Measurements from ENCODE around the gene FRMPD1.

FRMPD1 gene

GRCh38 chr9:37622462-37622861 lies 28.3 kb upstream of the FRMPD1 start:
- no peak for DNase-seq
- ATAC-seq = no peak

GRCh38 chr9:37623267-37623666 lies 27.5 kb upstream of the FRMPD1 start:
- no peaks in the 10 kb centered on the region for H3K27me3 Mint-ChIP-seq
- no peaks in the 10 kb centered on the region for H3K36me3 Mint-ChIP-seq (ENCODE audit: low read depth)
- DNase-seq (no peak), ATAC-seq (no peak)
- no peak overlapping the region for H3K27ac Mint-ChIP-seq
- no peaks in the 10 kb centered on the region for H3K9me3 Mint-ChIP-seq
- H3K4me1 Mint-ChIP-seq = no peaks in the 10 kb centered on the region
- no peak overlapping the region for H3K4me3 Mint-ChIP-seq

More at GRCh38 chr9:37622462-37622861, 28.3 kb upstream of the FRMPD1 start:
- no peaks in the 10 kb centered on the region for H3K36me3 Mint-ChIP-seq (ENCODE audit: low read depth)
- H3K9me3 Mint-ChIP-seq = no peaks in the 10 kb centered on the region
- H3K27me3 Mint-ChIP-seq = no peaks in the 10 kb centered on the region
- H3K4me3 Mint-ChIP-seq = no peak overlapping the region
- H3K4me1 Mint-ChIP-seq = no peaks in the 10 kb centered on the region
- H3K27ac Mint-ChIP-seq = no peak overlapping the region

GRCh38 chr9:37624073-37624472 lies 26.7 kb upstream of the FRMPD1 start:
- Mint-ChIP-seq H3K9me3 (no peaks in the 10 kb centered on the region), H3K4me3 (no peak overlapping the region), H3K4me1 (no peaks in the 10 kb centered on the region), H3K27me3 (no peaks in the 10 kb centered on the region), H3K36me3 (ENCODE audit: low read depth) (no peaks in the 10 kb centered on the region), H3K27ac (no peak overlapping the region)
- DNase-seq (no peak), ATAC-seq (no peak)

- no peaks in the 10 kb centered on the region for H3K4me1 Mint-ChIP-seq
- H3K36me3 Mint-ChIP-seq (ENCODE audit: low read depth) = no peaks in the 10 kb centered on the region
- ATAC-seq (no peak), DNase-seq (no peak)
- H3K27me3 Mint-ChIP-seq = no peaks in the 10 kb centered on the region
- no peaks in the 10 kb centered on the region for H3K9me3 Mint-ChIP-seq
- H3K4me3 Mint-ChIP-seq = no peak overlapping the region
- H3K27ac Mint-ChIP-seq = no peak overlapping the region
Observed at GRCh38 chr9:37625036-37625757, 25.6 kb upstream of the FRMPD1 start.

- Mint-ChIP-seq H3K27ac (no peak overlapping the region), H3K4me1 (no peaks in the 10 kb centered on the region), H3K4me3 (no peak overlapping the region), H3K27me3 (no peaks in the 10 kb centered on the region), H3K36me3 (ENCODE audit: low read depth) (no peaks in the 10 kb centered on the region), H3K9me3 (no peaks in the 10 kb centered on the region)
- DNase-seq (no peak), ATAC-seq (no peak)
Observed at GRCh38 chr9:37625758-37626147, 25.0 kb upstream of the FRMPD1 start.

- Mint-ChIP-seq H3K9me3 (no peaks in the 10 kb centered on the region), H3K36me3 (ENCODE audit: low read depth) (no peaks in the 10 kb centered on the region), H3K27ac (no peak overlapping the region), H3K4me3 (no peak overlapping the region), H3K4me1 (no peaks in the 10 kb centered on the region), H3K27me3 (no peaks in the 10 kb centered on the region)
- no peak for DNase-seq
- no peak for ATAC-seq
Observed at GRCh38 chr9:37626708-37627292, 24.0 kb upstream of the FRMPD1 start.

GRCh38 chr9:37632479-37632878 lies 18.3 kb upstream of the FRMPD1 start:
- Mint-ChIP-seq H3K9me3 (no peaks in the 10 kb centered on the region), H3K27ac (no peak overlapping the region), H3K4me3 (no peak overlapping the region), H3K27me3 (peaks cover 3% of the 10 kb centered on the region), H3K36me3 (ENCODE audit: low read depth) (no peaks in the 10 kb centered on the region), H3K4me1 (no peaks in the 10 kb centered on the region)
- no peak for ATAC-seq
- DNase-seq = no peak

GRCh38 chr9:37635808-37636207 lies 14.9 kb upstream of the FRMPD1 start:
- Mint-ChIP-seq H3K36me3 (ENCODE audit: low read depth) (no peaks in the 10 kb centered on the region), H3K27ac (no peak overlapping the region), H3K4me1 (no peaks in the 10 kb centered on the region), H3K27me3 (peaks cover 3% of the 10 kb centered on the region), H3K9me3 (no peaks in the 10 kb centered on the region), H3K4me3 (no peak overlapping the region)
- no peak for DNase-seq
- no peak for ATAC-seq

- no peak overlapping the region for H3K27ac Mint-ChIP-seq
- H3K4me3 Mint-ChIP-seq = no peak overlapping the region
- DNase-seq = no peak
- H3K9me3 Mint-ChIP-seq = no peaks in the 10 kb centered on the region
- no peaks in the 10 kb centered on the region for H3K4me1 Mint-ChIP-seq
- peaks cover 3% of the 10 kb centered on the region for H3K27me3 Mint-ChIP-seq
- no peak for ATAC-seq
- H3K36me3 Mint-ChIP-seq (ENCODE audit: low read depth) = no peaks in the 10 kb centered on the region
Observed at GRCh38 chr9:37636511-37637448, 14.0 kb upstream of the FRMPD1 start.

- no peaks in the 10 kb centered on the region for H3K4me1 Mint-ChIP-seq
- no peak overlapping the region for H3K27ac Mint-ChIP-seq
- DNase-seq (no peak), ATAC-seq (no peak)
- H3K36me3 Mint-ChIP-seq (ENCODE audit: low read depth) = no peaks in the 10 kb centered on the region
- no peak overlapping the region for H3K4me3 Mint-ChIP-seq
- H3K9me3 Mint-ChIP-seq = no peaks in the 10 kb centered on the region
- peaks cover 12% of the 10 kb centered on the region for H3K27me3 Mint-ChIP-seq
Observed at GRCh38 chr9:37639109-37639762, 11.5 kb upstream of the FRMPD1 start.

- Mint-ChIP-seq H3K4me3 (no peak overlapping the region), H3K36me3 (ENCODE audit: low read depth) (no peaks in the 10 kb centered on the region), H3K27ac (no peak overlapping the region), H3K27me3 (peaks cover 13% of the 10 kb centered on the region), H3K9me3 (no peaks in the 10 kb centered on the region), H3K4me1 (no peaks in the 10 kb centered on the region)
- DNase-seq (no peak), ATAC-seq (no peak)
Observed at GRCh38 chr9:37639841-37640240, 10.9 kb upstream of the FRMPD1 start.

- peaks cover 17% of the 10 kb centered on the region for H3K27me3 Mint-ChIP-seq
- no peaks in the 10 kb centered on the region for H3K4me1 Mint-ChIP-seq
- no peak overlapping the region for H3K4me3 Mint-ChIP-seq
- no peak for DNase-seq
- H3K36me3 Mint-ChIP-seq (ENCODE audit: low read depth) = no peaks in the 10 kb centered on the region
- H3K27ac Mint-ChIP-seq = no peak overlapping the region
- no peaks in the 10 kb centered on the region for H3K9me3 Mint-ChIP-seq
- no peak for ATAC-seq
Observed at GRCh38 chr9:37640246-37640645, 10.5 kb upstream of the FRMPD1 start.

GRCh38 chr9:37641331-37641730 lies 9.4 kb upstream of the FRMPD1 start:
- Mint-ChIP-seq H3K4me3 (no peak overlapping the region), H3K36me3 (ENCODE audit: low read depth) (no peaks in the 10 kb centered on the region)
- DNase-seq = no peak

GRCh38 chr9:37643214-37643613 lies 7.5 kb upstream of the FRMPD1 start:
- Mint-ChIP-seq H3K9me3 (no peaks in the 10 kb centered on the region), H3K27ac (no peak overlapping the region), H3K27me3 (peaks cover 31% of the 10 kb centered on the region), H3K4me3 (no peak overlapping the region), H3K36me3 (ENCODE audit: low read depth) (no peaks in the 10 kb centered on the region), H3K4me1 (no peaks in the 10 kb centered on the region)
- DNase-seq = no peak
- ATAC-seq = no peak

More at GRCh38 chr9:37641331-37641730, 9.4 kb upstream of the FRMPD1 start:
- no peak overlapping the region for H3K27ac Mint-ChIP-seq
- no peaks in the 10 kb centered on the region for H3K9me3 Mint-ChIP-seq
- H3K4me1 Mint-ChIP-seq = no peaks in the 10 kb centered on the region
- peaks cover 21% of the 10 kb centered on the region for H3K27me3 Mint-ChIP-seq
- no peak for ATAC-seq

Measured in activated naive CD8-positive, alpha-beta T cell treated with anti-CD3 and anti-CD28 coated beads, Interleukin-2, amount 50 U/mL, for 24 hours (primary cell).